Transverse colon (tissue), 4 donors: Measurements from ENCODE around the gene IGSF9B.

ENCODE experiments used
- POLR2AphosphoS5 ChIP-seq, 3 donors: sonication (generic); formaldehyde crosslinking; IDR thresholded peaks; one replicate each; pipeline ENCODE4 v1.6.1; 2016; ENCODE audit warnings: antibody characterized with exemption in 3 of 3
- TF ChIP-seq, protein P1 (sequence below), 5 experiments: fragments of 200-600 bp in 3 of 5; fragments of 450-650 bp in 2 of 5; sonication (generic) in 3 of 5; IDR thresholded peaks; 1 replicate in 2 of 5; 2 replicates in 3 of 5; pipeline ENCODE4 v1.5.1; 2016 to 2017; ENCODE audit warnings: antibody characterized with exemption in 5 of 5, inconsistent platforms in 3 of 5, mild to moderate bottlenecking in 2 of 5, moderate library complexity in 1 of 5

DNA sequence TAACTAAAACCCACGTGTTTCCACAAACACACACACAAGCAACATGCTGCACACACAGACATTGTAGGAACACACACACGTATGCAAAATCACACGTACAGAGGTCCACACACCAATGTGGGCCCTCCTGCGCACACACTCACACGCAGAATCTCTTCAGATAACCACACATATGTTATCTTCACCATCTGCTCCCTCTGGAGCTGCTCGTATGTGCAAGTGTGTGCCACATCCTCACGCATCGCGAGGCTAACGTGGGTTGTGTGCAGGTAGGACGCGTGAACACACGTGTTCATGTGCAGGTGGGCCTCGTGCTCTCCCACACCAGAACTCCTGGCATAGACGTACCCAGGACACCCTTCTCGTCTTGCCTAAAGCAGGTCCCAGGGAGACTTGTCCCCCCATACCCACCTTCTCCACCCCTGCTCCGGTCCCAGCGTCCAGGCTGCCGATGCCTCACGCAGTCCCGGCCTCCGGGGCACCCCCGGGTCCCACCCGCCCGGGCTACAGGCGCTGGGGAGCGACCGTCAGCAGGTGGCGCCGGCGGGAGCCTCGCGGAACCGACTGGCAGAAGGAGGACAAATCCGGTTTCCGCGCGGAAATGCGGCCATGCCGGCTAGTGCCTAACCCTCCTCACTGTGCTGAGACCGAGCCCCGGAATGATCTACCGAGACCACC is 10.3 kb upstream of the IGSF9B start:
- TF ChIP-seq, protein P1, sequence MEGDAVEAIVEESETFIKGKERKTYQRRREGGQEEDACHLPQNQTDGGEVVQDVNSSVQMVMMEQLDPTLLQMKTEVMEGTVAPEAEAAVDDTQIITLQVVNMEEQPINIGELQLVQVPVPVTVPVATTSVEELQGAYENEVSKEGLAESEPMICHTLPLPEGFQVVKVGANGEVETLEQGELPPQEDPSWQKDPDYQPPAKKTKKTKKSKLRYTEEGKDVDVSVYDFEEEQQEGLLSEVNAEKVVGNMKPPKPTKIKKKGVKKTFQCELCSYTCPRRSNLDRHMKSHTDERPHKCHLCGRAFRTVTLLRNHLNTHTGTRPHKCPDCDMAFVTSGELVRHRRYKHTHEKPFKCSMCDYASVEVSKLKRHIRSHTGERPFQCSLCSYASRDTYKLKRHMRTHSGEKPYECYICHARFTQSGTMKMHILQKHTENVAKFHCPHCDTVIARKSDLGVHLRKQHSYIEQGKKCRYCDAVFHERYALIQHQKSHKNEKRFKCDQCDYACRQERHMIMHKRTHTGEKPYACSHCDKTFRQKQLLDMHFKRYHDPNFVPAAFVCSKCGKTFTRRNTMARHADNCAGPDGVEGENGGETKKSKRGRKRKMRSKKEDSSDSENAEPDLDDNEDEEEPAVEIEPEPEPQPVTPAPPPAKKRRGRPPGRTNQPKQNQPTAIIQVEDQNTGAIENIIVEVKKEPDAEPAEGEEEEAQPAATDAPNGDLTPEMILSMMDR (IDR thresholded peaks at IDR 0.05), result peak in 3 of 5 experiments; percentile 29 to 41 (median 35)
- no peak for TF ChIP-seq POLR2AphosphoS5 (IDR thresholded peaks at IDR 0.05)
